GM19099 (cell line): ENCODE measurements around the gene METTL27.

Experiments used
- POLR2A ChIP-seq: IDR thresholded peaks from 3 replicates; pipeline ENCODE4 v1.6.1; 2011; ENCODE audit warnings: low read depth; ENCODE audit not compliant: insufficient read length; ENCODE audit errors: extremely low read depth

METTL27 gene

GRCh38 chr7:73850781-73851207 is 8.5 kb upstream of the METTL27 start:
- no peak for TF ChIP-seq POLR2A

GRCh38 chr7:73847941-73848723 is 5.8 kb upstream of the METTL27 start:
- no peak for TF ChIP-seq POLR2A

GRCh38 chr7:73844848-73845460 is 2.6 kb upstream of the METTL27 start:
- TF ChIP-seq POLR2A, result no peak

- no peak for TF ChIP-seq POLR2A
These were observed 1.8 kb upstream of the METTL27 start for GRCh38 chr7:73844131-73844547.

GRCh38 chr7:73841689-73842066 is 638 bp downstream of the METTL27 start:
- TF ChIP-seq POLR2A, result no peak

GRCh38 chr7:73840715-73841379 is 1.5 kb downstream of the METTL27 start:
- no peak for TF ChIP-seq POLR2A

- TF ChIP-seq POLR2A, result no peak
These were observed 2.3 kb downstream of the METTL27 start for GRCh38 chr7:73839743-73840714.

GRCh38 chr7:73839290-73839689 is 3.0 kb downstream of the METTL27 start:
- no peak for TF ChIP-seq POLR2A

GRCh38 chr7:73838642-73839041 is 3.7 kb downstream of the METTL27 start:
- TF ChIP-seq POLR2A, result no peak

GRCh38 chr7:73834626-73835191 is 7.6 kb downstream of the METTL27 start:
- TF ChIP-seq POLR2A, result no peak

GRCh38 chr7:73833251-73833919 is 8.9 kb downstream of the METTL27 start:
- TF ChIP-seq POLR2A, result no peak

GRCh38 chr7:73832806-73833205 is 9.5 kb downstream of the METTL27 start:
- no peak for TF ChIP-seq POLR2A

- TF ChIP-seq POLR2A, result no peak
These were observed 10.3 kb downstream of the METTL27 start for GRCh38 chr7:73831834-73832651.

- TF ChIP-seq POLR2A, result no peak
These were observed 10.8 kb downstream of the METTL27 start for GRCh38 chr7:73831584-73831833.
